Measurements from ENCODE around the gene SLCO2A1. TPM values are rescaled to one million over a fixed set of nuclear protein-coding genes. Genes with fewer than 3 reads are reported as not detected.

Gene SLCO2A1
- total RNA-seq, 1 donor from 2014 or later: 0.79 TPM

GRCh38 chr3:134001251-134001650, 28.5 kb downstream of the SLCO2A1 start:
- DNase-seq (ENCODE audit: low read depth, low spot score): no peak

- DNase-seq (ENCODE audit: low read depth, low spot score): no peak
Measured at GRCh38 chr3:133999891-134000685, 29.6 kb downstream of the SLCO2A1 start.

GRCh38 chr3:133998691-133999241, 31.0 kb downstream of the SLCO2A1 start:
- no peak for DNase-seq (ENCODE audit: low read depth, low spot score)

DNA sequence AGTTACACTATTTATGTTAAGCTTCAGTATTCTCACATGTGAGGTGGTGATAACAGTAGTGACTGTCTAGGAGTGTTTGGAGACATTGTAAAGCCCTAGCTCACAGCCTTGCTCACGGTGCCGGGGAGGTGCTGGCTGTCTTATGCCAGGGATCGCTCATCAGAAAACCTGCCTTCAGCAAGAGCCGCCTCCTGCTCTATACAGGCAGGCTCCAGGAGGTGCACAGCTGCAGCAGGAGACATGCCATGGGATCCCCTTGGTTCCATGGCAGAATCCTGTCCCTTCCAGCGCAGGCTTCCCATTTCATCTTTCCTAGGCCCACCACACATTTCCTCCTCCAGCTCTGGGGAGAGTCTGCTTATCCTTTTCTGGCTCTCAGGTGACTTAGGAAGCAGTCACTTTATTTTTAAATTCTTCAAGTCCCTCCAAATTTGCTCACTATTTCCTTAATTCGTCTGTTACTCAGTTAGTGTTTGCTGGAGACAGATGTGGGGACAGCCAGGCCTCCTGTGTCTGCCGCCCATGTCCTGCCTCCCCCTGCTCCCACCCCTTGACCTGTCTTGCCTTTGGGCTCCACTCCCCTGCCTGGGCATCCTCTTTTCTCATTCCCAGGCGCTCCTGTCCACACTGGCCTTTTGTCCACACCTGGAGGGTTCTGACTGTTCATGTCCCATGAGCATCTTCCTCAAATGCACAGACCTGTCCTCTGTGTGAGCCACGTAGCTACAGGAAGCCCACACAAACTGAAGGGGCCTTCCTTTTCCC, 31.7 kb downstream of the SLCO2A1 start:
- no peak for DNase-seq (ENCODE audit: low read depth, low spot score)

- DNase-seq (ENCODE audit: low read depth, low spot score): no peak
Measured at GRCh38 chr3:133996996-133997395, 32.7 kb downstream of the SLCO2A1 start.

DNA sequence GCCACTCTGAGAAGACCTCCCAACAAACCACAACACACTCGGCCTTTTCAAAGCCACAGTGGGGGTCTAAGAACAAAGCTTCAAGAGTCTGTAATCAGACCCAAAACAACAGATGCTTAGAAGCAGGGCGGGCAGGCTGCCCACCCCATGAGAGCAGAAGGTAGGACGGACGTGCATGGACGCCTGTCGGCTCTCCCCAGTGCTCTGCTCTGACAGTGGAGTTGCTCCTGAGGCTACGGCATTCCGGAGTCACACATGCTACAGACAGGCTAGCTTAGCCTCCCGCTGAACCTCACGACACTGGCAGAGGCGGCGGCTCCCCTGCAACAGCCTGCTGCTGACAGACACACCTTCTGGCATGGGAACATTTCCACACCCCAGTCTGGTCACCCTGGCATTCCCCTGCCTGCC, 33.5 kb downstream of the SLCO2A1 start:
- DNase-seq (ENCODE audit: low read depth, low spot score): no peak

- no peak for DNase-seq (ENCODE audit: low read depth, low spot score)
Measured at GRCh38 chr3:133995264-133995663, 34.5 kb downstream of the SLCO2A1 start.

- DNase-seq (ENCODE audit: low read depth, low spot score): no peak
Measured at GRCh38 chr3:133994166-133994890, 35.4 kb downstream of the SLCO2A1 start.

GRCh38 chr3:133992951-133993620, 36.6 kb downstream of the SLCO2A1 start:
- no peak for DNase-seq (ENCODE audit: low read depth, low spot score)

DNA sequence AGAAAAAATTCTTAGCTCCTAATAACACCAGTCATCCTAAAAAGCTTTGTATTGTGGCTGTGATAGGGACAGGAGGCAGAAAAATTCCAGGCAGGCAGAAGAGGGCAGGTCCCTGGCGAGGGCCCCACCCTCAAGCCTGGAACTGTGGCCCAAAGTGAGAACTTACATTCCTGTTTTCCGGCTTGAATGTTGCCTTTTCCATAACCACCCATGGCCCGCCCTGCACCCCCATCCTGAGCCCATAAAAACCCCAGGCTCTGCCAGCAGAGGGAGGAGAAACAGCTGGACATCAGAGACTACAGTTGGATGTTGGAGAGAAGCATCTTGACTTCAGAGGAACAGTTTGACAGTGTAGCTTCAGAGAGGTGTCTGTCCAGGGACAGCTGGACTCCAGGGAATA, 37.3 kb downstream of the SLCO2A1 start:
- no peak for DNase-seq (ENCODE audit: low read depth, low spot score)

DNA sequence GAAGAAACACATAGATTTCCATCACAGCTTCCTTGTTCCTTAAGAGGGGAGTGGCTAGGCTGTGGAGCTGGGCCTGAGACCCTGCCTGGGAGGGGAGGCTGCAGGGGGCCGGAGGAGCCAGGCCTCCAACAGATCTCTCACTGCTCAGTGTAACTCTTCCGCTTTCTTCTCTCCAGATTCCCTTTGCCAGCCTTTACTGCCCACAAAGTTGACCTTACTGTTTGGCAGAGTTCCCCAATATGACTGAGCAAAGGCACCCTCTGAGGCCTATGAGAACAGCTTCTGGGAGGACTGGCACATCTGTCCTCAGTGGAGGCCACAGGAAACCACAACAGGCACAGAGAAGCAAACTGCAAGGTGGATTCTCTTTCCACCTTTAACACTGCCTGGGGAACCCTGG, 38.1 kb downstream of the SLCO2A1 start:
- DNase-seq (ENCODE audit: low read depth, low spot score): no peak

- no peak for DNase-seq (ENCODE audit: low read depth, low spot score)
Measured at GRCh38 chr3:133991209-133991608, 38.5 kb downstream of the SLCO2A1 start.

GRCh38 chr3:133989936-133990702, 39.6 kb downstream of the SLCO2A1 start:
- DNase-seq (ENCODE audit: low read depth, low spot score): no peak

GRCh38 chr3:133988631-133989161, 41.0 kb downstream of the SLCO2A1 start:
- DNase-seq (ENCODE audit: low read depth, low spot score): no peak

DNA sequence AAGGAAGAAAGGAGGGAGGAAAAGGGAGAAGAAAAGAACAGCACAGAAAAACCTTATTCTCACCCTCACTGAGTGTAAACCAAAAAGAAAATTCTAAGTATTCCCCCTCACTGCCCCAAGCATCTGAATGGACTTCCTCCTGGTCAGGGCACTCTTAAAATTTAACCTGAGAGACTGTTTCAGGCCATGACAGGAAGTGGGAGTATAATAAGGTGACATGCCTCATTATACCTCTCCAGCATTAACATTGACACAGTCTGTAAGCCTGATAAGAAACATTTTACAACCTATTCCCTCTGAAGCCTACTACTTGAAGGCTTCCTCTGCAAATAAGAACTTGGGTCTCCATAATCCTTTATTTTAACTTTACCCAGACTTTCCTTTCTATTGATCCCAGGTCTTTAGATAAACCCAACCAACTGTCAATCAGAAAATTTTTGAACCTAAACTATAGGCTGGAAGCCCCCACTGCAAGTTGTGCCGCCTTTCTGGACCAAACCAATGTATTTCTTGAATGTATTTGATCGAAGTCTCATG, 41.7 kb downstream of the SLCO2A1 start:
- DNase-seq (ENCODE audit: low read depth, low spot score): no peak

DNA sequence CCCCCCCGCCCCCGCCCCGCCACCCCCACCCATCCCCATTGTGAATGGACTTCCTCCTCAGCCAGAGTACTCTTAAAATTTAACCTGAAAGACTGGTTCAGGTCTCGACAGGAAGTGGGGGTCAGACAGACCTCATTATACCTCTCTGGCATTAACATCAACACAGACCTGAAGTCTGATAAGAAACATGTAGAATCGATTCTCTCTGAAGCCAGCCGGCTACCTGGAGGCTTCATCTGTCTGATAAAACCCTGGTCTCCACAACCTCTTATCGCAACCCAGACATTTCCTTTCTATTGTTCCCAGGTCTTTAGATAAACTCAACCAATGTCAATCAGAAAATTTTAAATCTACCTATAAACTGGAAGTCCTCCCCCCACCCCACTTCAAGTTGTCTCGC, 42.6 kb downstream of the SLCO2A1 start:
- no peak for DNase-seq (ENCODE audit: low read depth, low spot score)

GRCh38 chr3:133986311-133986710, 43.4 kb downstream of the SLCO2A1 start:
- no peak for DNase-seq (ENCODE audit: low read depth, low spot score)

DNA sequence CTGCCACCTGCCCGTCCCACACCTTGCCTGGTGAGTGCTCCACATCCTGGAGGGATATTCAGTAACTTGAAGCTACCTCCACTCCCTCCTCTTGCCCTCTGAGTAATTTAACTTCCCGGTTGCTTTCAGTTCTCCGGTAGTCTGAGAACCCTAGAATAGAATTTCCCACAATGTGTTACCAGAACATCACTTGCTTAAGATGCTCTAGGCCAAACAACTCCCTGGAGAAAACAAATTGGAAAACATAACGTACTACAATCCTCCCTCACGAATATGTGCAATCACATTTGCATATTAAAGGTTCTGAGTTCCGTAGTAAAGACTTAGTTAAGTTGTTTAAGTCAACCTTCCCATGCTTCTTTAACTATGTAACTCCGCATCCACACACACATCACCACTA, 44.8 kb downstream of the SLCO2A1 start:
- no peak for DNase-seq (ENCODE audit: low read depth, low spot score)

DNA sequence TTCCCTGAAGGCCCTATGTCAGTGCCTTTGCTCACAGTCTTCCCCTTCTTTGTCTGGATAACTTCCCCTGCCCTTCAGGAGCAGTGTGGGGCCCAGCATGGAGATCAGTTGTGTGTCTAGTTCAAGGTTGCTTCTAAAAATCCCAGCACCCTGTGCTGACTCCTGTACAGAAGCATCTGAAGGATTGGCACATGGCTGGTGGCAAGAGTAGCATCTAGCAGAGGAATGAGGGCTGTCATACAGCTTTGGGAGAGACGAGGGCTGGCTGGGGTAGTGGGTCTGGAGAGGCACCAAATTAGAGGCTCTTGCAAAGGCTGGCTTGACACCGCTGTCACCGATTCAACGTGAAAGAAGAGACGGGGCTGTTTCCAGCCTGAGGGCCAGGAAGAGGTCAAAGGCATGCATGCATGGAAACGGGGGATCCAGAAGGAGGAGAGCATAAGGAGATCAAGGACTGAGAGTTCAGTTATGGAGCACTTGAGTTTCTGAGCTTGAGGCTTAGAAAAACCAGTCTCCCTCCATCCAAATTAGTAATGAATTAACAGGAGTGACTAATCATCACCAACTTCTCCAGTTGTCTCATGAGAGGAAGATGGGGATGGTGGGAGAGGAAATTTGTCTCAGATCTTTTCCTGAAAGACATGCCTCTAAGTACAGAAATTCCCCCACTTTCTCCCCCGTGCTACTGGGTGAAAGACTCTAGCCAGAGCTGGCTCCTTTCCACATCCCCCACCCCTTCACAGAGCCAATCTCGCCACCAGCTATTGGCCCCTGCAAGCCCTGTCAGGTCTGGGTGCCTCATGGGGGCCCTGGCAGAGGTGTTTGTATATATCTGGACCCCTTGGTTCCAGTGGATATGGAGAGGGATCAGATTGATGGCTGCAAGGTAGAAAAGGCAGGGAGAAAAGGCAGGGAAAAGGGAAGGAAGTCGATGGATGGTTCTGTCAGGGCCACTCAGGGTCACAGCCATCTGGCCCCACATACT, 45.9 kb downstream of the SLCO2A1 start:
- DNase-seq (ENCODE audit: low read depth, low spot score): no peak

Data from pulmonary artery endothelial cell (primary cell).